Prostate gland (tissue), 2 donors: ENCODE data around the gene SH3PXD2A.

Source experiments
- POLR2A ChIP-seq: fragments of 450-650 bp; IDR thresholded peaks from one replicate; pipeline ENCODE4 v1.6.1; 2016; ENCODE audit warnings: antibody characterized with exemption, mild to moderate bottlenecking
- POLR2AphosphoS5 ChIP-seq: sonication (generic); formaldehyde crosslinking; IDR thresholded peaks from one replicate; pipeline ENCODE4 v1.6.1; 2017; ENCODE audit warnings: antibody characterized with exemption
- TF ChIP-seq, protein P1 (sequence below), 4 experiments: fragments of 200-600 bp in 2 of 4; fragments of 450-650 bp in 2 of 4; sonication (generic) in 2 of 4; IDR thresholded peaks; 1 replicate in 3 of 4; 2 replicates in 1 of 4; pipeline ENCODE4 v1.5.1; 2016 to 2019; ENCODE audit warnings: antibody characterized with exemption in 4 of 4, mild to moderate bottlenecking in 2 of 4, moderate library complexity in 2 of 4

DNA sequence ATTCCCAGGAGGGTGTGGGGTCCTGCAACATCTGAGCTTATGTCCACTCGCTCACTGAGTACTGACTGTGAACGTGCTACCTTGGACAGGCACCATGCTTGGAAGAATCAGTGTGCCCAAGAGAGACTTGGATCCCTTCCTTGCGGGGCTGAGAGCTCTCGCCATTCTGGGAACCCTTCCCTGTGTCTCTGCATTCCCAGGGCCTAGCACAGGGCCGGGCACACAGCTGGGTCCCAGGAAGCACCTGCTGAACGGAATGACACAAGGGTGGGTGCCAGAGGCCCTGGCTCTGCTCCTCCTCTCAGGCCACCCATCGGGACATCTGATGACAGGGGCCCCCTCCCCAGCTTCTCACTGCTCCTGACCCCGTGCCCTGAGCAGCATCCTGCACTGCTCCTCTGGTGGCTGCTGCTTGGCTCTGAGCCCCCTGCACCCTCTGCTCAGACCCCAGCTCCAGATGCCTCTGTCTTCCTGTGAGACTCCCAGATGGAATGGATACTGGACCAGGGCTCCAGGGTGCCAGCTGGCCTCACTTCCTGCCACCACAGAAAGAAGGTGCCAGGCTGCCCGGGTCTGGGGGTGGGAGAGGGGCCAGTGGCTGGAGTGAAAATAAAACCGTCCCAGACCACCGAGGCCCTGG, 232.3 kb downstream of the SH3PXD2A start:
- TF ChIP-seq, protein P1, sequence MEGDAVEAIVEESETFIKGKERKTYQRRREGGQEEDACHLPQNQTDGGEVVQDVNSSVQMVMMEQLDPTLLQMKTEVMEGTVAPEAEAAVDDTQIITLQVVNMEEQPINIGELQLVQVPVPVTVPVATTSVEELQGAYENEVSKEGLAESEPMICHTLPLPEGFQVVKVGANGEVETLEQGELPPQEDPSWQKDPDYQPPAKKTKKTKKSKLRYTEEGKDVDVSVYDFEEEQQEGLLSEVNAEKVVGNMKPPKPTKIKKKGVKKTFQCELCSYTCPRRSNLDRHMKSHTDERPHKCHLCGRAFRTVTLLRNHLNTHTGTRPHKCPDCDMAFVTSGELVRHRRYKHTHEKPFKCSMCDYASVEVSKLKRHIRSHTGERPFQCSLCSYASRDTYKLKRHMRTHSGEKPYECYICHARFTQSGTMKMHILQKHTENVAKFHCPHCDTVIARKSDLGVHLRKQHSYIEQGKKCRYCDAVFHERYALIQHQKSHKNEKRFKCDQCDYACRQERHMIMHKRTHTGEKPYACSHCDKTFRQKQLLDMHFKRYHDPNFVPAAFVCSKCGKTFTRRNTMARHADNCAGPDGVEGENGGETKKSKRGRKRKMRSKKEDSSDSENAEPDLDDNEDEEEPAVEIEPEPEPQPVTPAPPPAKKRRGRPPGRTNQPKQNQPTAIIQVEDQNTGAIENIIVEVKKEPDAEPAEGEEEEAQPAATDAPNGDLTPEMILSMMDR (IDR thresholded peaks at IDR 0.05): no peak
- no peak for TF ChIP-seq POLR2A
- TF ChIP-seq POLR2AphosphoS5: no peak
